Ishikawa (cell line): Measurements from ENCODE around the gene SLC6A19.

Experiments used
- CEBPB ChIP-seq: IDR thresholded peaks from 2 replicates; pipeline ENCODE4 v1.6.1; 2012
- CREB1 ChIP-seq: IDR thresholded peaks from 2 replicates; pipeline ENCODE4 v1.6.1; 2012; ENCODE audit warnings: low read depth
- EP300 ChIP-seq: IDR thresholded peaks from 2 replicates; pipeline ENCODE4 v1.6.1; 2012; ENCODE audit warnings: borderline replicate concordance
- USF1 ChIP-seq: IDR thresholded peaks from 2 replicates; pipeline ENCODE4 v1.6.1; 2012
- YY1 ChIP-seq: IDR thresholded peaks from 2 replicates; pipeline ENCODE4 v1.6.1; 2012; ENCODE audit warnings: low read depth

GRCh38 chr5:1235379-1235778, 34.0 kb downstream of the SLC6A19 start:
- no peak for TF ChIP-seq YY1
- TF ChIP-seq EP300, result no peak
- TF ChIP-seq CEBPB, result no peak
- TF ChIP-seq CREB1, result no peak
- no peak for TF ChIP-seq USF1
